GM23338 (cell line): ENCODE results near the gene PRPF18.

ENCODE experiments used
- CREB1 ChIP-seq: fragments of 250-450 bp; sonication (Bioruptor Pico); IDR thresholded peaks from 2 replicates; pipeline ENCODE4 v1.5.0; 2020; ENCODE audit warnings: low read depth, mild to moderate bottlenecking, moderate library complexity
- CTCF ChIP-seq, 2 experiments: fragments of 200-600 bp in 1 of 2; sonication (generic) in 1 of 2; conservative IDR thresholded peaks; 2 replicates each; pipeline versions ENCODE4 v1.5.1 to v1.6.1; 2016 to 2017; ENCODE audit warnings: antibody characterized with exemption in 2 of 2, low read depth in 2 of 2, mild to moderate bottlenecking in 2 of 2, moderate library complexity in 1 of 2
- ETS1 ChIP-seq: IDR thresholded peaks from 2 replicates; pipeline ENCODE4 v1.6.1; 2016; ENCODE audit warnings: antibody characterized with exemption
- EZH2 ChIP-seq: fragments of 200-600 bp; sonication (generic); IDR thresholded peaks from one replicate; pipeline ENCODE4 v1.8.0; 2017; ENCODE audit warnings: antibody characterized with exemption, mild to moderate bottlenecking, low read depth; ENCODE audit not compliant: unreplicated experiment
- EZH2phosphoT487 ChIP-seq: fragments of 200-600 bp; sonication (generic); IDR thresholded peaks from one replicate; pipeline ENCODE4 v1.8.1; 2018; ENCODE audit warnings: antibody characterized with exemption; ENCODE audit not compliant: unreplicated experiment
- JUNB ChIP-seq: IDR thresholded peaks from one replicate; pipeline ENCODE4 v1.6.1; 2016; ENCODE audit warnings: antibody characterized with exemption; ENCODE audit not compliant: unreplicated experiment
- NANOG ChIP-seq: IDR thresholded peaks from 2 replicates; pipeline ENCODE4 v1.6.1; 2016; ENCODE audit warnings: antibody characterized with exemption, borderline replicate concordance
- POLR2AphosphoS5 ChIP-seq: IDR thresholded peaks from 2 replicates; pipeline ENCODE4 v1.6.1; 2016; ENCODE audit warnings: antibody characterized with exemption, low read depth
- REST ChIP-seq: IDR thresholded peaks from one replicate; pipeline ENCODE4 v1.6.1; 2018; ENCODE audit warnings: antibody characterized with exemption; ENCODE audit not compliant: unreplicated experiment
- STAT1 ChIP-seq: IDR thresholded peaks from one replicate; pipeline ENCODE4 v1.6.1; 2016; ENCODE audit warnings: antibody characterized with exemption; ENCODE audit not compliant: unreplicated experiment
- ZNF114 ChIP-seq: fragments of 250-450 bp; sonication (Bioruptor Pico); IDR thresholded peaks from 2 replicates; pipeline ENCODE4 v1.5.0; 2020; ENCODE audit warnings: mild to moderate bottlenecking, moderate library complexity
- TF ChIP-seq, protein P1 (sequence below): fragments of 250-450 bp; sonication (Bioruptor Pico); IDR thresholded peaks from 2 replicates; pipeline ENCODE4 v1.5.0; 2020; ENCODE audit warnings: mild to moderate bottlenecking, moderate library complexity

DNA sequence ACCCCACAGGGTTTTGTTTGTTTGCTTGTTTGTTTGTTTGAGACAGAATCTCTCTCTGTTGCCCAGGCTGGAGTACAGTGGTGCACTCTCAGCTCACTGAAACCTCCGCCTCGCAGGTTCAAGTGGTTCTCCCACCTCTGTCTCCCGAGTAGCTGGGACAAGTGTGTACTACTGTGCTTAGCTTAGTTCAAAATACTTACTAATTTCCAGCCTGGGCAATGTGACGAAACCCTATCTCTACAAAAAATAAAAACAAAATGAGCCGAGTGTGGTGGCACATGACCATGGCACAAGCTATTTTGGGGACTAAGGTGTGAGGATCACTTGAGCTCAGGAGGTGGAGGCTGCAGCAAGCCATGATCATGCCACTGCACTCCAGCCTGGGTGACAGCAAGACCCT, 15.2 kb upstream of the PRPF18 start:
- TF ChIP-seq CREB1 (CRISPR knock-in tag), result no peak
- TF ChIP-seq CTCF (conservative IDR thresholded peaks at IDR 0.05; ENCODE audit: low read depth in 2 of 2), result no peak
- no peak for TF ChIP-seq POLR2AphosphoS5
- TF ChIP-seq EZH2, result no peak
- TF ChIP-seq REST, result no peak
- no peak for TF ChIP-seq JUNB
- TF ChIP-seq EZH2phosphoT487, result no peak
- no peak for TF ChIP-seq ETS1
- TF ChIP-seq, protein P1, sequence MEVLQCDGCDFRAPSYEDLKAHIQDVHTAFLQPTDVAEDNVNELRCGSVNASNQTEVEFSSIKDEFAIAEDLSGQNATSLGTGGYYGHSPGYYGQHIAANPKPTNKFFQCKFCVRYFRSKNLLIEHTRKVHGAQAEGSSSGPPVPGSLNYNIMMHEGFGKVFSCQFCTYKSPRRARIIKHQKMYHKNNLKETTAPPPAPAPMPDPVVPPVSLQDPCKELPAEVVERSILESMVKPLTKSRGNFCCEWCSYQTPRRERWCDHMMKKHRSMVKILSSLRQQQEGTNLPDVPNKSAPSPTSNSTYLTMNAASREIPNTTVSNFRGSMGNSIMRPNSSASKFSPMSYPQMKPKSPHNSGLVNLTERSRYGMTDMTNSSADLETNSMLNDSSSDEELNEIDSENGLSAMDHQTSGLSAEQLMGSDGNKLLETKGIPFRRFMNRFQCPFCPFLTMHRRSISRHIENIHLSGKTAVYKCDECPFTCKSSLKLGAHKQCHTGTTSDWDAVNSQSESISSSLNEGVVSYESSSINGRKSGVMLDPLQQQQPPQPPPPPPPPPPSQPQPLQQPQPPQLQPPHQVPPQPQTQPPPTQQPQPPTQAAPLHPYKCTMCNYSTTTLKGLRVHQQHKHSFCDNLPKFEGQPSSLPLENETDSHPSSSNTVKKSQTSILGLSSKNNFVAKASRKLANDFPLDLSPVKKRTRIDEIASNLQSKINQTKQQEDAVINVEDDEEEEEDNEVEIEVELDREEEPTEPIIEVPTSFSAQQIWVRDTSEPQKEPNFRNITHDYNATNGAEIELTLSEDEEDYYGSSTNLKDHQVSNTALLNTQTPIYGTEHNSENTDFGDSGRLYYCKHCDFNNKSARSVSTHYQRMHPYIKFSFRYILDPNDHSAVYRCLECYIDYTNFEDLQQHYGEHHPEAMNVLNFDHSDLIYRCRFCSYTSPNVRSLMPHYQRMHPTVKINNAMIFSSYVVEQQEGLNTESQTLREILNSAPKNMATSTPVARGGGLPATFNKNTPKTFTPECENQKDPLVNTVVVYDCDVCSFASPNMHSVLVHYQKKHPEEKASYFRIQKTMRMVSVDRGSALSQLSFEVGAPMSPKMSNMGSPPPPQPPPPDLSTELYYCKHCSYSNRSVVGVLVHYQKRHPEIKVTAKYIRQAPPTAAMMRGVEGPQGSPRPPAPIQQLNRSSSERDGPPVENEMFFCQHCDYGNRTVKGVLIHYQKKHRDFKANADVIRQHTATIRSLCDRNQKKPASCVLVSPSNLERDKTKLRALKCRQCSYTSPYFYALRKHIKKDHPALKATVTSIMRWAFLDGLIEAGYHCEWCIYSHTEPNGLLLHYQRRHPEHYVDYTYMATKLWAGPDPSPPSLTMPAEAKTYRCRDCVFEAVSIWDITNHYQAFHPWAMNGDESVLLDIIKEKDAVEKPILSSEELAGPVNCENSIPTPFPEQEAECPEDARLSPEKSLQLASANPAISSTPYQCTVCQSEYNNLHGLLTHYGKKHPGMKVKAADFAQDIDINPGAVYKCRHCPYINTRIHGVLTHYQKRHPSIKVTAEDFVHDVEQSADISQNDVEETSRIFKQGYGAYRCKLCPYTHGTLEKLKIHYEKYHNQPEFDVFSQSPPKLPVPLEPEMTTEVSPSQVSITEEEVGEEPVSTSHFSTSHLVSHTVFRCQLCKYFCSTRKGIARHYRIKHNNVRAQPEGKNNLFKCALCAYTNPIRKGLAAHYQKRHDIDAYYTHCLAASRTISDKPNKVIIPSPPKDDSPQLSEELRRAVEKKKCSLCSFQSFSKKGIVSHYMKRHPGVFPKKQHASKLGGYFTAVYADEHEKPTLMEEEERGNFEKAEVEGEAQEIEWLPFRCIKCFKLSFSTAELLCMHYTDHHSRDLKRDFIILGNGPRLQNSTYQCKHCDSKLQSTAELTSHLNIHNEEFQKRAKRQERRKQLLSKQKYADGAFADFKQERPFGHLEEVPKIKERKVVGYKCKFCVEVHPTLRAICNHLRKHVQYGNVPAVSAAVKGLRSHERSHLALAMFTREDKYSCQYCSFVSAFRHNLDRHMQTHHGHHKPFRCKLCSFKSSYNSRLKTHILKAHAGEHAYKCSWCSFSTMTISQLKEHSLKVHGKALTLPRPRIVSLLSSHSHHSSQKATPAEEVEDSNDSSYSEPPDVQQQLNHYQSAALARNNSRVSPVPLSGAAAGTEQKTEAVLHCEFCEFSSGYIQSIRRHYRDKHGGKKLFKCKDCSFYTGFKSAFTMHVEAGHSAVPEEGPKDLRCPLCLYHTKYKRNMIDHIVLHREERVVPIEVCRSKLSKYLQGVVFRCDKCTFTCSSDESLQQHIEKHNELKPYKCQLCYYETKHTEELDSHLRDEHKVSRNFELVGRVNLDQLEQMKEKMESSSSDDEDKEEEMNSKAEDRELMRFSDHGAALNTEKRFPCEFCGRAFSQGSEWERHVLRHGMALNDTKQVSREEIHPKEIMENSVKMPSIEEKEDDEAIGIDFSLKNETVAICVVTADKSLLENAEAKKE (CRISPR knock-in tag), result no peak
- no peak for TF ChIP-seq ZNF114 (CRISPR knock-in tag)
- no peak for TF ChIP-seq STAT1
- no peak for TF ChIP-seq NANOG
